ENCODE data around the gene STIL.
"Not testable (repeated sequence)": the region's sequence is repeated elsewhere in the genome, so short reads cannot be mapped to it uniquely, and the experiment has no call there.

STIL gene

GRCh38 chr1:47319968-47320367 is 6.0 kb upstream of the STIL start:
- DNase-seq (ENCODE audit: low spot score) = not testable (repeated sequence)

DNA sequence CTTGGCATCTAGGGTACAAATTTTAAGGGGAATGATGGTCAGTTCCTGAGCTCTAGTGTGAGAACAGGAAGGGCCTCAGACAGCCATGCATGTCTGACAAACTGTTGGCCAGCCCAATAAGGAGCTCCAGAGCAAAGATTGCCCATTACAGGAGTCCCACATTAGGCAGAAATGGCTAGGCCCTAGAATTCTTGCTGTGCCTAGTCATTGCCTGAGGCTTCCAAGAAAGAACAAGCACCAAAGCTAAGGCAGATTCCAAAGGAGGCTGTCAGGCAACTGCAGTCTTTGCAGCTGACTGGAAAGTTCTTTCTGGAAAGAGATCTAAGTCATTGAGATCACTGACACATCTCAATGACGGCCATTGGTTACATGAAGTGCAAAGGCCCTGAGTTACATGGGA is 3.9 kb upstream of the STIL start:
- DNase-seq (ENCODE audit: low spot score) = peak; percentile 78

- no peak for DNase-seq (ENCODE audit: low spot score)
Measured at GRCh38 chr1:47309427-47309826, 4.5 kb downstream of the STIL start.

GRCh38 chr1:47302472-47302871 is 11.5 kb downstream of the STIL start:
- no peak for DNase-seq (ENCODE audit: low spot score)

DNA sequence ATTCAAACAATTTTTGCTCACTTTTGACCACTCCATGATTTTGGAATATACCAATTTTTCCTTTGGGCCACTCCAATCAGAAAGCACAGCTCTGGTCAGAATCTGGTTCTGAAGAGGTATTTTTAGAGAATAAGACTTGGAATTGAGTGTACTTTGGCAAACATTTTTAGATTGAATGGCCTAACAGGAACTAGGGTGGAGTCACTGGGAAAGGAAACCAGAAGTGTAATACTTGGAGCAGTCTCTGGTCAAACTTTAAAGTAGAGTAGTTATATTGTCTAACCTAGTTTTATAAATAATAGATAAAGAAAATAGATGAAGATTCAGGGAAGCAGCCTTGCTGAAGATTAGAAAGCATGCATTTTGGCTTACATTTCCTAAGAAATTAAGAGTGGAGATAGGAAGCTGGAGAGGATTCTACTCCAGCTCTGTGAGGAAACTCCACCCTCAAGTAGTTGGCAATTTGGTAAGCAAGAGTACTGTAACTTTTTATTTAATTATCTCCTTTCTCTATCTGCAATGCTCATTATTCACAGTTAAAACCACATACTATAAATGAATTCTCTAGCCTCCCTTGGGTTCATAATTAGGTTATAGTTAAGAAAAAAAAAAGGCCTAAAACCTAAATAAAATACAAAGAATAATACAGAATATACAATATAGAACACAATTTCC is 15.8 kb downstream of the STIL start:
- DNase-seq (ENCODE audit: low spot score) = peak; percentile 24

- DNase-seq (ENCODE audit: low spot score) = no peak
Measured at GRCh38 chr1:47295579-47295978, 18.4 kb downstream of the STIL start.

- not testable (repeated sequence) for DNase-seq (ENCODE audit: low spot score)
Measured at GRCh38 chr1:47294863-47295262, 19.1 kb downstream of the STIL start.

DNA sequence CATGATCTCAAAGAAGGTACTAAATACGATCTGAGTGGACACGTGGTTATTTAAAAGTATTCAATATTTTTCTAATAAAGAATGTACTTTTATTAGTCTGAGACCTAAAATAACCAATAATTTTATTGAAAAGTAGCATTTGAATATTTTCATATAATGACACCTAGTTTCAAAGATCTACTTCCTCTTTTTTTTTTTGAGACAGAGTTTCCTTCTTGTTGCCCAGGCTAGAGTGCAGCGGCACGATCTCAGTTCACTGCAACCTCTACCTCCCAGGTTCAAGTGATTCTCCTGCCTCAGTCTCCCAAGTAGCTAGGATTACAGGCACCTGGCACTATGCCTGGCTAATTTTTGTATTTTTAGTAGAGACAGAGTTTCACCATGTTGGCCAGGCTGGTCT is 25.8 kb downstream of the STIL start:
- not testable (repeated sequence) for DNase-seq (ENCODE audit: low spot score)

GRCh38 chr1:47280142-47280541 is 33.8 kb downstream of the STIL start:
- DNase-seq (ENCODE audit: low spot score) = peak; percentile 51

GRCh38 chr1:47276850-47277249 is 37.1 kb downstream of the STIL start:
- no peak for DNase-seq (ENCODE audit: low spot score)

GRCh38 chr1:47275811-47276210 is 38.1 kb downstream of the STIL start:
- DNase-seq (ENCODE audit: low spot score) = not testable (repeated sequence)

DNA sequence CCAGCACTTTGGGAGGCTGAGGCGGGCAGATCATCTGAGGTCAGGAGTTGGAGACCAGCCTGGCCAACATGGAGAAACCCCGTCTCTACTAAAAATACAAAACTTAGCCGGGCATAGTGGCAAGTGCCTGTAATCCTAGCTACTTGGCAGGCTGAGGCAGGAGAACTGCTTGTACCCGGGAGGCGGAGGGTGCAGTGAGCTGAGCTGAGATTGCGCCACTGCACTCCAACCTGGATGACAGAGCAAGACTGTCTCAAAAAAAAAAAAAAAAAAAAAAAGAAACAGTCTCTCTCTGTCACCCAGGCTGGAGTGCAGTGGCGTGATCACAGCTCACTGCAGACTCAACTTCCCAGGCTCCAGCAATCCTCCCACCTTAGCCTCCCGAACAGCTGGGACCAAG is 48.4 kb downstream of the STIL start:
- not testable (repeated sequence) for DNase-seq (ENCODE audit: low spot score)

GRCh38 chr1:47262787-47263413 is 51.0 kb downstream of the STIL start:
- DNase-seq (ENCODE audit: low spot score) = peak; percentile 74

DNA sequence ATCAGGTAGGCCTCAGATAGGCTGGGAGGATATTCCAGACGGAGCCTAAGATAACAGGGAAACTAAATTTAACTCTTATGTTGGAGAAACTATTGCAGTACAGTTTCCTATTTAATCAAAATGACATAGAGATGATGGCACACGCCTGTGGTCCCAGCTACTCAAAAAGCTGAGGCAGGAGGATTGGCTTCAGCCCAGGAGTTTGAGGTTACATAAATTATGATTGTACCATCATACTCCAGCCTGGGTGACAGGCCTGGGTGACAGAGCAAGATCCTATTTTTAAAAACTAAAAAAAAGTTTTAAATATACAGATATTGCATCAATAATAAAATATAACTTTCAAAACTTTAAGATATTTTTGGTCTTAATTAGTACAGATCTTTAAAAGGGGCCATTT is 56.7 kb downstream of the STIL start:
- no peak for DNase-seq (ENCODE audit: low spot score)

GRCh38 chr1:47252795-47253194 is 61.2 kb downstream of the STIL start:
- no peak for DNase-seq (ENCODE audit: low spot score)

DNA sequence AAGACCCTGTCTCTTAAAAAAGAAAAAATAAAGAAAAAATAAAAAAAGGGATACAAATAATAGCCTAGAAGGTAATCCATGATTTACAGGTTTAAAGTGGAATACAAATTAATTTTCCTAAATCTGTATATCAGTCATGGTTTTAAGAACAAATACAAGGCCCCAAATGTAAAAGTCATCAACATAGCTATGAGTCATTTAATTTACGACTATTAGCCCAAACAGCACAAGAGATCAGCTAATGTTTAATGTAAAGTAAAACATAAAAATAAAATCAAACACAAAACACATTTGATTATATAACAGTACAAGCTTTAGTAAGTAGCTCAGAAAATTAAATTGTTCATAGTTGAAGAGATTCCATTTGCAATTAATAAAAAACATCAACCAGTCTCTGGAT is 61.6 kb downstream of the STIL start:
- DNase-seq (ENCODE audit: low spot score) = no peak

GRCh38 chr1:47249755-47250154 is 64.2 kb downstream of the STIL start:
- no peak for DNase-seq (ENCODE audit: low spot score)

GRCh38 chr1:47244339-47244862 is 69.5 kb downstream of the STIL start:
- no peak for DNase-seq (ENCODE audit: low spot score)

- no peak for DNase-seq (ENCODE audit: low spot score)
Measured at GRCh38 chr1:47243910-47244309, 70.0 kb downstream of the STIL start.

GRCh38 chr1:47241114-47242113 is 72.5 kb downstream of the STIL start:
- DNase-seq (ENCODE audit: low spot score) = no peak

GRCh38 chr1:47238935-47239592 is 74.9 kb downstream of the STIL start:
- DNase-seq (ENCODE audit: low spot score) = no peak

DNA sequence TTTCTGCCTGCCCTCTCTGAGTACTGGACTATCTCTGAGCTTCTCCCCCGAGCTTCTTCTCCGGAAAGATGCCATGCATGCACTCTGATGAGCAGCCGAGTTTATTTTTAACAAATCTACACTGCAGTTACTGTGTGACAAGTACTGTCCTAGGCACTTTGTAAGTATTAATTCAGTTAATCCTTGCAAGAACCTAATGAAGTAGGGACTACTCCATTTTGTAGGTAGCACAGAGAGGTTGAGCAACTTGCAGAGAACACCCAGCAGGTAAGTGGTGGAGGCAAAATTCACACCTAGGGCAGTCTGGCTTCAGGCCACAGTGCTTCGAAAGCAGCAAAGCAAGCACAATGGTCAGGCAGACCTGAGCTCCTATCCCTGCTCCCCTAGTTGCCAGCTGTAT is 78.1 kb downstream of the STIL start:
- DNase-seq (ENCODE audit: low spot score) = no peak

Data from AG20443 (cell line).